Measurements from ENCODE around the gene FRMD5.

- TF ChIP-seq CTCF (IDR thresholded peaks at IDR 0.05) (no peak), EP300 (IDR thresholded peaks at IDR 0.05) (peak in 1 of 2 donors; percentile 40)
Observed at GRCh38 chr15:43913026-43913780, 281.9 kb downstream of the FRMD5 start.
